Measurements from ENCODE around the gene DPP7. TPM values are rescaled to one million over a fixed set of nuclear protein-coding genes. Genes with fewer than 3 reads are reported as not detected.
"Not testable (repeated sequence)": the region's sequence is repeated elsewhere in the genome, so short reads cannot be mapped to it uniquely, and the experiment has no call there.

DPP7 gene
- total RNA-seq, 4 donors from 2014 or later, result 23.2 to 100 (median 76.8) TPM

DNA sequence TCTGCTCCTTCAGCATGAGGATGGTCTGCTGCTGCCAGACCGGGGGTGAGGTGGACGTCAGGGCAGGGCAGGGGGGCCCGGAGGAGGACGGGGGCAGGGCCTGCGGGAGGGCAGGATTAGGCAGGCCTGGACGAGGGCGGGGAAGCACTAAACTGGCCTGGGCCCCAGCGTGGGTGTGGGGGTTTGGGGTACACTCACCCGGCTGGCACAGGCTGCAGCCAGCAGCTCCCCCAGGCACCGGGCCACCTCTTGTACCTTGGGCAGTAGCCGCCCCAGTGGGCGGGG, 49.7 kb downstream of the DPP7 start:
- intact Hi-C loops (cut with DNase I; ENCODE audit: low total_unique reads), result no loop called here
- no peak for TF ChIP-seq CTCF (IDR thresholded peaks at IDR 0.05)
- Histone ChIP-seq H3K4me1 (peaks cover 0 to 2% of the 10 kb centered on the region in 2 donors), H3K9me3 (no peaks in the 10 kb centered on the region), H3K27ac (no peak overlapping the region), H3K27me3 (peaks cover 0 to 10% of the 10 kb centered on the region in 2 donors), H3K36me3 (no peaks in the 10 kb centered on the region), H3K4me3 (no peak overlapping the region)
- DNase-seq, result no peak

- no peaks in the 10 kb centered on the region for H3K36me3 ChIP-seq
- H3K27ac ChIP-seq, result no peak overlapping the region
- no peaks in the 10 kb centered on the region for H3K4me1 ChIP-seq
- H3K9me3 ChIP-seq, result no peaks in the 10 kb centered on the region
- peaks cover 0 to 6% of the 10 kb centered on the region in 2 donors for H3K27me3 ChIP-seq
- DNase-seq, result peak; percentile 47 to 72
- H3K4me3 ChIP-seq, result no peak overlapping the region
- TF ChIP-seq POLR2A (IDR thresholded peaks at IDR 0.05) (peak in 1 of 2 donors; percentile 9), CTCF (IDR thresholded peaks at IDR 0.05) (peak; percentile 87 to 94 (median 92))
- intact Hi-C loops (cut with DNase I; ENCODE audit: low total_unique reads), result no loop called here
Measured at GRCh38 chr9:137064027-137064879, 50.3 kb downstream of the DPP7 start.

DNA sequence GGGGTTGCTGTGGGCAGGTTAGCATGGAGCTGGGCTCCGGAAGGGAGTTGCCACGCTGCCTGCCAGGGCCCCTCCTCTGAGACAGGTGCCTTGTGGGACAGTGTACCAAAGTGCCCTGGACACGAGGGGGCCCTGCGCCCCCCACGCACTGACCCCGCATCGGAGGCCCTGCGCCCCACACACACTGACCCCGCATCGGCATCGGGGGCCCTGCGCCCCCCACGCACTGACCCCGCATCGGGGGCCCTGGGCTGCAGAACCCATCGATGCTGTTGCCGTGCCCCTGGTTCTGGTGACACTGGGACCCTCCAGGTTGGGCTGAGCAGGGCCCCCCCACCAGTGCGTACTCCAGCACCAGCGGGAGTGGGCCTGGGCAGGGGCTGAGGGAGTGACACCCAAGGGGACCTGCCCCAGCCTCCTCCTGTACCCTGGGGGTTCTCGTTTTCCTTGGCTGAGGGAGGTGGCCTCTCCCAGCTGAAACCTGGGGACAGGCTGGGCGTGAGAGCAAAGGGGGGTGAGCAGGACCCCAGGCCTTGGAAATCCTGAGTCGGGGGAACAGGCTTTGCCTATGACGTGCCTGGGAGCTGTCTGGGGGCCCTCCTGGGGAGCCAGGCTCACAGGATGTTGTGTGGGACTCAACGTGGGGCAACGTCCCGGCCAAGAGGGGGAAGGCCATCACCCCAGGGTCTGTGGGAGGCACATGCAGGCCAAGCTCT, 51.1 kb downstream of the DPP7 start:
- no peaks in the 10 kb centered on the region for H3K36me3 ChIP-seq
- intact Hi-C loops (cut with DNase I; ENCODE audit: low total_unique reads), result no loop called here
- peaks cover 0 to 2% of the 10 kb centered on the region in 2 donors for H3K27me3 ChIP-seq
- TF ChIP-seq POLR2A (IDR thresholded peaks at IDR 0.05) (no peak), CTCF (IDR thresholded peaks at IDR 0.05) (no peak)
- DNase-seq, result no peak
- H3K4me3 ChIP-seq, result no peak overlapping the region
- no peak overlapping the region for H3K27ac ChIP-seq
- H3K9me3 ChIP-seq, result no peaks in the 10 kb centered on the region
- H3K4me1 ChIP-seq, result no peaks in the 10 kb centered on the region

GRCh38 chr9:137062798-137063197, 51.7 kb downstream of the DPP7 start:
- H3K27ac ChIP-seq; H3K27me3 ChIP-seq; DNase-seq; intact Hi-C loops (cut with DNase I; ENCODE audit: low total_unique reads); H3K36me3 ChIP-seq; H3K4me3 ChIP-seq; H3K9me3 ChIP-seq; H3K4me1 ChIP-seq: not testable (repeated sequence)

- Histone ChIP-seq H3K27me3 (no peaks in the 10 kb centered on the region), H3K4me3 (no peak overlapping the region), H3K9me3 (no peaks in the 10 kb centered on the region), H3K4me1 (no peaks in the 10 kb centered on the region), H3K36me3 (no peaks in the 10 kb centered on the region), H3K27ac (no peak overlapping the region)
- no peak for DNase-seq
- no peak for TF ChIP-seq POLR2A (IDR thresholded peaks at IDR 0.05)
- no peak for TF ChIP-seq CTCF (IDR thresholded peaks at IDR 0.05)
- intact Hi-C loops (cut with DNase I; ENCODE audit: low total_unique reads), result no loop called here
Measured at GRCh38 chr9:137062384-137062783, 52.1 kb downstream of the DPP7 start.

Small RNAs within 50 kb of the gene (small RNA-seq; reads per million reads assigned to genes)
- not detected for gene RF00153

Other genes starting within 250 kb of the DPP7 start
- 100 to 1,000 TPM in 3 of 4 donors, 10 to 100 TPM in 1; 75.6 to 244 (median 144) TPM for gene EDF1, start 248.4 kb downstream of the DPP7 start, total RNA-seq
- 10 to 100 TPM in 3 of 4 donors, under 1 TPM in 1; 0.88 to 22.1 (median 11.9) TPM for gene TRAF2, start 228.2 kb downstream of the DPP7 start, total RNA-seq
- gene FBXW5, start 170.0 kb downstream of the DPP7 start, total RNA-seq, result 100 to 1,000 TPM in 1 of 4 donors, 10 to 100 TPM in 3; 67.4 to 111 (median 75.3) TPM
- gene C8G, start 169.5 kb downstream of the DPP7 start, total RNA-seq, result not detected
- 10 to 100 TPM in 2 of 4 donors, 1 to 10 TPM in 1, not detected in 1; 5.4 to 43.2 (median 10.3) TPM for gene LCN12, start 162.5 kb downstream of the DPP7 start, total RNA-seq
- 100 to 1,000 TPM in 1 of 4 donors, 10 to 100 TPM in 3; 13.5 to 116 (median 58.8) TPM for gene PTGDS, start 137.2 kb downstream of the DPP7 start, total RNA-seq
- 1 to 10 TPM in 1 of 4 donors, under 1 TPM in 3; under 0.01 to 6.9 (median 0.54) TPM for gene LCNL1, start 131.7 kb downstream of the DPP7 start, total RNA-seq
- gene PAXX, start 122.3 kb downstream of the DPP7 start, total RNA-seq, result 10 to 100 TPM; 14.2 to 39.5 (median 18.8) TPM
- gene CLIC3, start 118.2 kb downstream of the DPP7 start, total RNA-seq, result 1 to 10 TPM in 2 of 4 donors, not detected in 2; 1.5 TPM
- 10 to 100 TPM; 24.8 to 36.9 (median 26.1) TPM for gene ABCA2, start 86.5 kb downstream of the DPP7 start, total RNA-seq
- gene FUT7, start 82.6 kb downstream of the DPP7 start, total RNA-seq, result not detected
- gene NPDC1, start 68.6 kb downstream of the DPP7 start, total RNA-seq, result 100 to 1,000 TPM in 1 of 4 donors, 10 to 100 TPM in 3; 25.2 to 221 (median 59.2) TPM
- gene ENTPD2, start 60.7 kb downstream of the DPP7 start, total RNA-seq, result 10 to 100 TPM in 1 of 4 donors, 1 to 10 TPM in 1, not detected in 2; 2.4 to 11.5 TPM
- 1 to 10 TPM in 2 of 4 donors, under 1 TPM in 1, not detected in 1; 0.15 to 5.9 (median 1.0) TPM for gene SAPCD2, start 44.2 kb downstream of the DPP7 start, total RNA-seq
- gene UAP1L1, start 37.2 kb downstream of the DPP7 start, total RNA-seq, result 10 to 100 TPM in 1 of 4 donors, 1 to 10 TPM in 2, under 1 TPM in 1; 0.51 to 13.8 (median 5.3) TPM
- gene MAN1B1, start 27.7 kb downstream of the DPP7 start, total RNA-seq, result 10 to 100 TPM; 32.9 to 65.0 (median 47.5) TPM
- not detected for gene GRIN1, start 24.4 kb upstream of the DPP7 start, total RNA-seq
- gene LRRC26, start 55.3 kb upstream of the DPP7 start, total RNA-seq, result under 1 TPM in 1 of 4 donors, not detected in 3; 0.29 TPM
- gene TMEM210, start 57.3 kb upstream of the DPP7 start, total RNA-seq, result not detected
- 10 to 100 TPM in 3 of 4 donors, 1 to 10 TPM in 1; 6.7 to 65.6 (median 24.9) TPM for gene ANAPC2, start 73.8 kb upstream of the DPP7 start, total RNA-seq
- 10 to 100 TPM; 17.1 to 47.1 (median 40.6) TPM for gene SSNA1, start 73.9 kb upstream of the DPP7 start, total RNA-seq
- gene TPRN, start 86.0 kb upstream of the DPP7 start, total RNA-seq, result 10 to 100 TPM in 1 of 4 donors, 1 to 10 TPM in 2, under 1 TPM in 1; 0.29 to 17.1 (median 5.5) TPM
- gene TMEM203, start 90.9 kb upstream of the DPP7 start, total RNA-seq, result 10 to 100 TPM; 33.2 to 53.3 (median 38.7) TPM
- 10 to 100 TPM in 1 of 4 donors, 1 to 10 TPM in 1, not detected in 2; 4.5 to 14.9 TPM for gene NDOR1, start 91.0 kb upstream of the DPP7 start, total RNA-seq
- 1 to 10 TPM in 1 of 4 donors, not detected in 3; 3.7 TPM for gene RNF208, start 107.5 kb upstream of the DPP7 start, total RNA-seq
- gene CYSRT1, start 110.4 kb upstream of the DPP7 start, total RNA-seq, result under 1 TPM in 1 of 4 donors, not detected in 3; 0.34 TPM
- gene RNF224, start 112.8 kb upstream of the DPP7 start, total RNA-seq, result under 1 TPM in 1 of 4 donors, not detected in 3; 0.21 TPM
- under 1 TPM in 1 of 4 donors, not detected in 3; 0.48 TPM for gene SLC34A3, start 116.2 kb upstream of the DPP7 start, total RNA-seq
- gene TUBB4B, start 126.6 kb upstream of the DPP7 start, total RNA-seq, result 100 to 1,000 TPM in 3 of 4 donors, 10 to 100 TPM in 1; 91.5 to 174 (median 139) TPM
- gene STPG3, start 136.6 kb upstream of the DPP7 start, total RNA-seq, result not detected
- gene NELFB, start 140.6 kb upstream of the DPP7 start, total RNA-seq, result 10 to 100 TPM; 17.1 to 46.5 (median 43.2) TPM
- 10 to 100 TPM in 3 of 4 donors, 1 to 10 TPM in 1; 2.6 to 12.7 (median 11.5) TPM for gene TOR4A, start 163.0 kb upstream of the DPP7 start, total RNA-seq
- gene NRARP, start 187.5 kb upstream of the DPP7 start, total RNA-seq, result 10 to 100 TPM in 2 of 4 donors, 1 to 10 TPM in 1, under 1 TPM in 1; 0.29 to 16.5 (median 11.4) TPM